Transverse colon (tissue), 4 donors: ENCODE data around the gene S100A2.

ENCODE experiments used
- CTCF ChIP-seq, 5 experiments: fragments of 200-600 bp in 3 of 5; fragments of 450-650 bp in 2 of 5; sonication (generic) in 3 of 5; IDR thresholded peaks; 1 replicate in 2 of 5; 2 replicates in 3 of 5; pipeline ENCODE4 v1.5.1; 2016 to 2017; ENCODE audit warnings: antibody characterized with exemption in 5 of 5, inconsistent platforms in 3 of 5, mild to moderate bottlenecking in 2 of 5, moderate library complexity in 1 of 5
- EP300 ChIP-seq: sonication (generic); formaldehyde crosslinking; IDR thresholded peaks from one replicate; pipeline ENCODE4 v1.6.1; 2017; ENCODE audit warnings: antibody characterized with exemption, low read depth
- POLR2A ChIP-seq: fragments of 450-650 bp; IDR thresholded peaks from one replicate; pipeline ENCODE4 v1.6.1; 2016; ENCODE audit warnings: antibody characterized with exemption, mild to moderate bottlenecking, moderate library complexity
- POLR2AphosphoS5 ChIP-seq, 3 donors: sonication (generic); formaldehyde crosslinking; IDR thresholded peaks; one replicate each; pipeline ENCODE4 v1.6.1; 2016; ENCODE audit warnings: antibody characterized with exemption in 3 of 3

- no peak for TF ChIP-seq POLR2A
- no peak for TF ChIP-seq CTCF (IDR thresholded peaks at IDR 0.05)
- peak in 1 of 3 donors; percentile 27 for TF ChIP-seq POLR2AphosphoS5 (IDR thresholded peaks at IDR 0.05)
- no peak for TF ChIP-seq EP300
These were observed 31.6 kb upstream of the S100A2 start for GRCh38 chr1:153597206-153597605.
